SK-N-SH (cell line): ENCODE measurements around the gene AGAP4.
"Not testable (repeated sequence)": the region's sequence is repeated elsewhere in the genome, so short reads cannot be mapped to it uniquely, and the experiment has no call there.

Source experiments
- EP300 ChIP-seq, 2 experiments: IDR thresholded peaks; 2 replicates each; pipeline versions ENCODE4 v1.4.0 to v1.6.1; 2012; ENCODE audit warnings: borderline replicate concordance in 1 of 2, low read depth in 1 of 2, low read length in 1 of 2
- EZH2phosphoT487 ChIP-seq: fragments of 200-600 bp; sonication (generic); IDR thresholded peaks from 2 replicates; pipeline ENCODE4 v1.6.1; 2017; ENCODE audit warnings: low read depth, mixed run types, mild to moderate bottlenecking, antibody characterized with exemption, moderate library complexity, borderline replicate concordance
- FOXJ3 ChIP-seq: sonication (generic); formaldehyde crosslinking; IDR thresholded peaks from 2 replicates; pipeline ENCODE4 v1.5.1; 2020; ENCODE audit warnings: mild to moderate bottlenecking, missing genetic modification reagents
- GABPA ChIP-seq: IDR thresholded peaks from 2 replicates; pipeline ENCODE4 v1.4.0; 2012; ENCODE audit warnings: low read depth, mild to moderate bottlenecking
- JUND ChIP-seq: IDR thresholded peaks from 2 replicates; pipeline ENCODE4 v1.4.0; 2012
- NFIC ChIP-seq: IDR thresholded peaks from 2 replicates; pipeline ENCODE4 v1.4.0; 2012; ENCODE audit warnings: borderline replicate concordance
- RAD21 ChIP-seq: IDR thresholded peaks from 2 replicates; pipeline ENCODE4 v1.6.1; 2012; ENCODE audit warnings: mild to moderate bottlenecking, low read length
- RXRA ChIP-seq: IDR thresholded peaks from 2 replicates; pipeline ENCODE4 v1.4.0; 2012; ENCODE audit warnings: low read depth, mild to moderate bottlenecking, borderline replicate concordance
- YY1 ChIP-seq: IDR thresholded peaks from 2 replicates; pipeline ENCODE4 v1.4.0; 2012; ENCODE audit warnings: low read depth, mild to moderate bottlenecking
- TF ChIP-seq, protein P1 (sequence below): fragments of 200-600 bp; sonication (generic); IDR thresholded peaks from 2 replicates; pipeline ENCODE4 v1.6.1; 2017; ENCODE audit warnings: antibody characterized with exemption, mild to moderate bottlenecking, moderate library complexity
- TF ChIP-seq, protein P2 (sequence below): IDR thresholded peaks from 2 replicates; pipeline ENCODE4 v1.4.0; 2012; ENCODE audit warnings: low read depth
- TF ChIP-seq, protein P3 (sequence below): IDR thresholded peaks from 2 replicates; pipeline ENCODE4 v1.4.0; 2012; ENCODE audit warnings: low read depth, borderline replicate concordance
- TF ChIP-seq, protein P4 (sequence below): IDR thresholded peaks from 2 replicates; pipeline ENCODE4 v1.6.1; 2012; ENCODE audit warnings: mild to moderate bottlenecking, low read depth, low read length, moderate library complexity

DNA sequence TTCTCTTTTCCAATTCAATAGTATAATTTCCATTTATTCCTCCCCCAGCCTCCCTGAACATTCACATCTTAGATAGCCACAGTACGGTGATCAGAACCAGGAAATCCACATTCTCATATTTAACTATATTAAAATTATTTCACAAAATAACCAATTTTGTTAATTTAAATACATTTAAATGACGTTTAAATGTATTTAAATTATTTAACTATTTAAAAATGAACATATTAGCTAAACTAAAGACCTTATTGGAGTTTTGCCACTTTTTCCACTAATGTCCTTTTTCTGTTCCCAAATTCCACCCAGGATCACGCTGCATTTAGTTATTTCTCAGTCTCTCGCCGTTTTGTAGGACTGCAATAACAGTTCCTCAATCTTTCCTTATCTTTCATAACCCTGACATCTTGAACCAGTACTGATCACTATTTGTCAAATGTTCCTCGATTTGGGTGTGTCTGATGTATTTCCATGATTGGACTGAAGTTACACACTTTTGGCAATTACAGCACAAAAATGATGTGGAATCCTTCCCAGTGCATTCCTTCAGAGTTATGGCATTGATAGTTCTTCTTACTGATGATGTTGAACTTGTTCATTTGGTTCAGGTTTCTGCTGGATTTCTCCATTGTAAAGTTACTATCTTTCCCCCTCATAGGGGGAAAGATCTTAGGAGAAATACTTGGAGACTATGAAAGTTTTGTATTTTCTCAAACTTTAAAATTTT lies 27.0 kb downstream of the AGAP4 start:
- not testable (repeated sequence) for TF ChIP-seq FOXJ3; EZH2phosphoT487; RAD21; YY1; GABPA; JUND; NFIC; EP300 (IDR thresholded peaks at IDR 0.05; ENCODE audit: borderline replicate concordance in 1 of 2, low read depth in 1 of 2, low read length in 1 of 2); RXRA
- TF ChIP-seq, protein P1, sequence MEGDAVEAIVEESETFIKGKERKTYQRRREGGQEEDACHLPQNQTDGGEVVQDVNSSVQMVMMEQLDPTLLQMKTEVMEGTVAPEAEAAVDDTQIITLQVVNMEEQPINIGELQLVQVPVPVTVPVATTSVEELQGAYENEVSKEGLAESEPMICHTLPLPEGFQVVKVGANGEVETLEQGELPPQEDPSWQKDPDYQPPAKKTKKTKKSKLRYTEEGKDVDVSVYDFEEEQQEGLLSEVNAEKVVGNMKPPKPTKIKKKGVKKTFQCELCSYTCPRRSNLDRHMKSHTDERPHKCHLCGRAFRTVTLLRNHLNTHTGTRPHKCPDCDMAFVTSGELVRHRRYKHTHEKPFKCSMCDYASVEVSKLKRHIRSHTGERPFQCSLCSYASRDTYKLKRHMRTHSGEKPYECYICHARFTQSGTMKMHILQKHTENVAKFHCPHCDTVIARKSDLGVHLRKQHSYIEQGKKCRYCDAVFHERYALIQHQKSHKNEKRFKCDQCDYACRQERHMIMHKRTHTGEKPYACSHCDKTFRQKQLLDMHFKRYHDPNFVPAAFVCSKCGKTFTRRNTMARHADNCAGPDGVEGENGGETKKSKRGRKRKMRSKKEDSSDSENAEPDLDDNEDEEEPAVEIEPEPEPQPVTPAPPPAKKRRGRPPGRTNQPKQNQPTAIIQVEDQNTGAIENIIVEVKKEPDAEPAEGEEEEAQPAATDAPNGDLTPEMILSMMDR: not testable (repeated sequence)
- TF ChIP-seq, protein P2, sequence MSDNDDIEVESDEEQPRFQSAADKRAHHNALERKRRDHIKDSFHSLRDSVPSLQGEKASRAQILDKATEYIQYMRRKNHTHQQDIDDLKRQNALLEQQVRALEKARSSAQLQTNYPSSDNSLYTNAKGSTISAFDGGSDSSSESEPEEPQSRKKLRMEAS: not testable (repeated sequence)
- TF ChIP-seq, protein P3, sequence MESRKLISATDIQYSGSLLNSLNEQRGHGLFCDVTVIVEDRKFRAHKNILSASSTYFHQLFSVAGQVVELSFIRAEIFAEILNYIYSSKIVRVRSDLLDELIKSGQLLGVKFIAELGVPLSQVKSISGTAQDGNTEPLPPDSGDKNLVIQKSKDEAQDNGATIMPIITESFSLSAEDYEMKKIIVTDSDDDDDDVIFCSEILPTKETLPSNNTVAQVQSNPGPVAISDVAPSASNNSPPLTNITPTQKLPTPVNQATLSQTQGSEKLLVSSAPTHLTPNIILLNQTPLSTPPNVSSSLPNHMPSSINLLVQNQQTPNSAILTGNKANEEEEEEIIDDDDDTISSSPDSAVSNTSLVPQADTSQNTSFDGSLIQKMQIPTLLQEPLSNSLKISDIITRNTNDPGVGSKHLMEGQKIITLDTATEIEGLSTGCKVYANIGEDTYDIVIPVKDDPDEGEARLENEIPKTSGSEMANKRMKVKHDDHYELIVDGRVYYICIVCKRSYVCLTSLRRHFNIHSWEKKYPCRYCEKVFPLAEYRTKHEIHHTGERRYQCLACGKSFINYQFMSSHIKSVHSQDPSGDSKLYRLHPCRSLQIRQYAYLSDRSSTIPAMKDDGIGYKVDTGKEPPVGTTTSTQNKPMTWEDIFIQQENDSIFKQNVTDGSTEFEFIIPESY: not testable (repeated sequence)
- TF ChIP-seq, protein P4, sequence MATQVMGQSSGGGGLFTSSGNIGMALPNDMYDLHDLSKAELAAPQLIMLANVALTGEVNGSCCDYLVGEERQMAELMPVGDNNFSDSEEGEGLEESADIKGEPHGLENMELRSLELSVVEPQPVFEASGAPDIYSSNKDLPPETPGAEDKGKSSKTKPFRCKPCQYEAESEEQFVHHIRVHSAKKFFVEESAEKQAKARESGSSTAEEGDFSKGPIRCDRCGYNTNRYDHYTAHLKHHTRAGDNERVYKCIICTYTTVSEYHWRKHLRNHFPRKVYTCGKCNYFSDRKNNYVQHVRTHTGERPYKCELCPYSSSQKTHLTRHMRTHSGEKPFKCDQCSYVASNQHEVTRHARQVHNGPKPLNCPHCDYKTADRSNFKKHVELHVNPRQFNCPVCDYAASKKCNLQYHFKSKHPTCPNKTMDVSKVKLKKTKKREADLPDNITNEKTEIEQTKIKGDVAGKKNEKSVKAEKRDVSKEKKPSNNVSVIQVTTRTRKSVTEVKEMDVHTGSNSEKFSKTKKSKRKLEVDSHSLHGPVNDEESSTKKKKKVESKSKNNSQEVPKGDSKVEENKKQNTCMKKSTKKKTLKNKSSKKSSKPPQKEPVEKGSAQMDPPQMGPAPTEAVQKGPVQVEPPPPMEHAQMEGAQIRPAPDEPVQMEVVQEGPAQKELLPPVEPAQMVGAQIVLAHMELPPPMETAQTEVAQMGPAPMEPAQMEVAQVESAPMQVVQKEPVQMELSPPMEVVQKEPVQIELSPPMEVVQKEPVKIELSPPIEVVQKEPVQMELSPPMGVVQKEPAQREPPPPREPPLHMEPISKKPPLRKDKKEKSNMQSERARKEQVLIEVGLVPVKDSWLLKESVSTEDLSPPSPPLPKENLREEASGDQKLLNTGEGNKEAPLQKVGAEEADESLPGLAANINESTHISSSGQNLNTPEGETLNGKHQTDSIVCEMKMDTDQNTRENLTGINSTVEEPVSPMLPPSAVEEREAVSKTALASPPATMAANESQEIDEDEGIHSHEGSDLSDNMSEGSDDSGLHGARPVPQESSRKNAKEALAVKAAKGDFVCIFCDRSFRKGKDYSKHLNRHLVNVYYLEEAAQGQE: not testable (repeated sequence)
